GM23338 (cell line): ENCODE measurements around the gene POLR1C. TPM values are rescaled to one million over a fixed set of nuclear protein-coding genes. Genes with fewer than 3 reads are reported as not detected.

ENCODE experiments used
- ATAC-seq: fragments of 200-7000 bp; cut with Tn5 transposase; 3 replicates; pipeline ENCODE4 v1.9.1; 2020
- DNase-seq: peaks from one replicate; pipeline ENCODE4 v3.0.0-alpha.2; 2015; ENCODE audit warnings: low spot score
- H2AFZ ChIP-seq: fragments of 200-600 bp; sonication (generic); 2 replicates; pipeline ENCODE4 v1.8.0; 2016; ENCODE audit warnings: antibody characterized with exemption, mild to moderate bottlenecking, moderate library complexity
- H3F3A ChIP-seq: fragments of 200-600 bp; sonication (generic); replicated peaks from 2 replicates; pipeline ENCODE4 v1.8.0; 2017; ENCODE audit warnings: antibody characterized with exemption, mixed run types, low read depth
- H3K27ac ChIP-seq: fragments of 200-600 bp; sonication (generic); 2 replicates; pipeline ENCODE4 v1.6.1; 2016; ENCODE audit warnings: low read depth
- H3K27me3 ChIP-seq: fragments of 200-600 bp; sonication (generic); 2 replicates; pipeline ENCODE4 v1.8.0; 2016; ENCODE audit warnings: mild to moderate bottlenecking, mixed run types, moderate library complexity; ENCODE audit not compliant: insufficient read depth
- H3K36me3 ChIP-seq: fragments of 200-600 bp; sonication (generic); 2 replicates; pipeline ENCODE4 v1.8.0; 2016; ENCODE audit warnings: mild to moderate bottlenecking; ENCODE audit not compliant: insufficient read depth
- H3K4me1 ChIP-seq: fragments of 200-600 bp; sonication (generic); 2 replicates; pipeline ENCODE4 v1.8.0; 2016; ENCODE audit warnings: mild to moderate bottlenecking, moderate library complexity; ENCODE audit not compliant: insufficient read depth
- H3K4me2 ChIP-seq: fragments of 200-600 bp; sonication (generic); 2 replicates; pipeline ENCODE4 v1.7.1; 2017; ENCODE audit warnings: mixed run types
- H3K4me3 ChIP-seq: fragments of 200-600 bp; sonication (generic); 2 replicates; pipeline ENCODE4 v1.6.1; 2016; ENCODE audit warnings: mixed run types
- H3K79me2 ChIP-seq: fragments of 200-600 bp; sonication (generic); replicated peaks from 2 replicates; pipeline ENCODE4 v1.8.0; 2017; ENCODE audit warnings: mild to moderate bottlenecking; ENCODE audit not compliant: insufficient read depth
- H3K9me2 ChIP-seq: fragments of 200-600 bp; sonication (generic); 2 replicates; pipeline ENCODE4 v1.8.0; 2017; ENCODE audit not compliant: insufficient read depth
- H4K20me1 ChIP-seq: fragments of 200-600 bp; sonication (generic); replicated peaks from 2 replicates; pipeline ENCODE4 v1.8.0; 2017; ENCODE audit warnings: mild to moderate bottlenecking; ENCODE audit not compliant: insufficient read depth
- H3K27ac Mint-ChIP-seq: 2 replicates; pipeline ENCODE4 v1.8.0; 2020; ENCODE audit warnings: inconsistent platforms, mild to moderate bottlenecking, moderate library complexity, mixed read lengths
- H3K27me3 Mint-ChIP-seq: 3 replicates; pipeline ENCODE4 v1.8.0; 2022; ENCODE audit warnings: low read depth, mild to moderate bottlenecking, moderate library complexity, mixed read lengths, inconsistent platforms; ENCODE audit not compliant: insufficient read depth, poor library complexity
- H3K36me3 Mint-ChIP-seq: 3 replicates; pipeline ENCODE4 v1.8.0; 2021; ENCODE audit warnings: low read depth, mild to moderate bottlenecking, inconsistent platforms, moderate library complexity, mixed read lengths
- H3K4me1 Mint-ChIP-seq: 3 replicates; pipeline ENCODE4 v1.8.0; 2020; ENCODE audit warnings: mild to moderate bottlenecking, inconsistent platforms, mixed read lengths
- H3K4me3 Mint-ChIP-seq: 3 replicates; pipeline ENCODE4 v1.8.0; 2021; ENCODE audit warnings: moderate library complexity, mild to moderate bottlenecking, inconsistent platforms, mixed read lengths
- H3K9me3 Mint-ChIP-seq: 3 replicates; pipeline ENCODE4 v1.8.0; 2020; ENCODE audit warnings: moderate library complexity, mild to moderate bottlenecking, inconsistent platforms, mixed read lengths
- CREB1 ChIP-seq: fragments of 250-450 bp; sonication (Bioruptor Pico); IDR thresholded peaks from 2 replicates; pipeline ENCODE4 v1.5.0; 2020; ENCODE audit warnings: low read depth, mild to moderate bottlenecking, moderate library complexity
- CTCF ChIP-seq, 2 experiments: fragments of 200-600 bp in 1 of 2; sonication (generic) in 1 of 2; conservative IDR thresholded peaks; 2 replicates each; pipeline versions ENCODE4 v1.5.1 to v1.6.1; 2016 to 2017; ENCODE audit warnings: antibody characterized with exemption in 2 of 2, low read depth in 2 of 2, mild to moderate bottlenecking in 2 of 2, moderate library complexity in 1 of 2
- ETS1 ChIP-seq: IDR thresholded peaks from 2 replicates; pipeline ENCODE4 v1.6.1; 2016; ENCODE audit warnings: antibody characterized with exemption
- EZH2 ChIP-seq: fragments of 200-600 bp; sonication (generic); IDR thresholded peaks from one replicate; pipeline ENCODE4 v1.8.0; 2017; ENCODE audit warnings: antibody characterized with exemption, mild to moderate bottlenecking, low read depth; ENCODE audit not compliant: unreplicated experiment
- EZH2phosphoT487 ChIP-seq: fragments of 200-600 bp; sonication (generic); IDR thresholded peaks from one replicate; pipeline ENCODE4 v1.8.1; 2018; ENCODE audit warnings: antibody characterized with exemption; ENCODE audit not compliant: unreplicated experiment
- JUNB ChIP-seq: IDR thresholded peaks from one replicate; pipeline ENCODE4 v1.6.1; 2016; ENCODE audit warnings: antibody characterized with exemption; ENCODE audit not compliant: unreplicated experiment
- NANOG ChIP-seq: IDR thresholded peaks from 2 replicates; pipeline ENCODE4 v1.6.1; 2016; ENCODE audit warnings: antibody characterized with exemption, borderline replicate concordance
- POLR2AphosphoS5 ChIP-seq: IDR thresholded peaks from 2 replicates; pipeline ENCODE4 v1.6.1; 2016; ENCODE audit warnings: antibody characterized with exemption, low read depth
- REST ChIP-seq: IDR thresholded peaks from one replicate; pipeline ENCODE4 v1.6.1; 2018; ENCODE audit warnings: antibody characterized with exemption; ENCODE audit not compliant: unreplicated experiment
- STAT1 ChIP-seq: IDR thresholded peaks from one replicate; pipeline ENCODE4 v1.6.1; 2016; ENCODE audit warnings: antibody characterized with exemption; ENCODE audit not compliant: unreplicated experiment
- ZNF114 ChIP-seq: fragments of 250-450 bp; sonication (Bioruptor Pico); IDR thresholded peaks from 2 replicates; pipeline ENCODE4 v1.5.0; 2020; ENCODE audit warnings: mild to moderate bottlenecking, moderate library complexity
- ZNF331 ChIP-seq: fragments of 250-450 bp; sonication (Bioruptor Pico); IDR thresholded peaks from 2 replicates; pipeline ENCODE4 v1.5.0; 2020; ENCODE audit warnings: low read depth, mild to moderate bottlenecking, moderate library complexity
- ZNF462 ChIP-seq: fragments of 250-450 bp; sonication (Bioruptor Pico); IDR thresholded peaks from 2 replicates; pipeline ENCODE4 v1.5.0; 2020; ENCODE audit warnings: mild to moderate bottlenecking, moderate library complexity
- polyA plus RNA-seq: library from polyadenylated mRNA; unstranded; fragments of >200 nt; fragmentation: Nextera tagmentation; extraction: Ambion mirVana; gene quantifications from 2 replicates; pipeline ENCODE4 v1.2.1, GENCODE V29; 2016
- total RNA-seq: library from RNA; depleted of rRNA; stranded (reverse); fragments of >200 nt; shearing (Covaris generic); gene quantifications from 2 replicates; pipeline ENCODE4 v1.2.3, GENCODE V29; 2014

POLR1C gene
- total and polyA plus RNA-seq, 2 experiments from 2014 or later, result 26.6 to 47.0 TPM

GRCh38 chr6:43570876-43571441, 54.1 kb downstream of the POLR1C start:
- Histone ChIP-seq H3K9me2 (no peaks in the 10 kb centered on the region), H3K27me3 (no peaks in the 10 kb centered on the region), H3K79me2 (peaks cover 40% of the 10 kb centered on the region), H4K20me1 (peaks cover 11% of the 10 kb centered on the region; the same call in 1 of the 2 replicates), H3F3A (0 out of 2 replicates have a peak, but pooled peaks cover 6% of the 10 kb centered on the region), H3K4me2 (no peak overlapping the region), H3K4me3 (no peak overlapping the region), H3K36me3 (peaks cover 73% of the 10 kb centered on the region), H3K4me1 (peaks cover 7% of the 10 kb centered on the region), H3K27ac (no peak overlapping the region), H2AFZ (no peak overlapping the region)
- no peak overlapping the region for H3K4me3 Mint-ChIP-seq
- ATAC-seq (no peak), DNase-seq (no peak)
- H3K27ac Mint-ChIP-seq, result no peak overlapping the region
- H3K9me3 Mint-ChIP-seq, result no peaks in the 10 kb centered on the region; the same call in 2 of the 3 replicates
- H3K27me3 Mint-ChIP-seq, result peaks cover 7% of the 10 kb centered on the region
- TF ChIP-seq ZNF331 (CRISPR knock-in tag), result no peak
- no peak for TF ChIP-seq EZH2phosphoT487
- no peak for TF ChIP-seq JUNB
- no peak for TF ChIP-seq POLR2AphosphoS5
- no peak for TF ChIP-seq NANOG
- no peak for TF ChIP-seq CTCF (conservative IDR thresholded peaks at IDR 0.05; ENCODE audit: low read depth in 2 of 2)
- no peak for TF ChIP-seq STAT1
- TF ChIP-seq ZNF114 (CRISPR knock-in tag), result no peak
- no peak for TF ChIP-seq ZNF462 (CRISPR knock-in tag)
- TF ChIP-seq EZH2, result no peak
- TF ChIP-seq ETS1, result no peak
- TF ChIP-seq CREB1 (CRISPR knock-in tag), result no peak
- TF ChIP-seq REST, result no peak
- H3K4me1 Mint-ChIP-seq, result no peaks in the 10 kb centered on the region
- H3K36me3 Mint-ChIP-seq, result peaks cover 68% of the 10 kb centered on the region
